ENCODE results near the gene ZNF469. TPM values are rescaled to one million over a fixed set of nuclear protein-coding genes. Genes with fewer than 3 reads are reported as not detected.

The ZNF469 gene
- total and polyA plus RNA-seq, 8 donors = 0.14 to 2.0 (median 0.34) TPM

- Histone ChIP-seq H3K27ac (no peak overlapping the region), H3K36me3 (no peaks in the 10 kb centered on the region), H3K9me3 (no peaks in the 10 kb centered on the region), H3K4me1 (no peaks in the 10 kb centered on the region), H3K27me3 (no peaks in the 10 kb centered on the region), H3K4me3 (no peak overlapping the region)
- no peak for ATAC-seq
- intact Hi-C loops (cut with DNase I) = no loop called here
- 80% methylated on average over 7 of the region's 7 CpGs for WGBS, 2 donors
- FAIRE-seq = no peak
- no peak for TF ChIP-seq CTCF (IDR thresholded peaks at IDR 0.05)
- DNase-seq = peak in 1 of 6 donors; percentile 1
These were observed 2.1 kb upstream of the ZNF469 start for GRCh38 chr16:88380619-88381018.

GRCh38 chr16:88381820-88382451 lies 823 bp upstream of the ZNF469 start:
- no peak for FAIRE-seq
- no peaks in the 10 kb centered on the region for H3K9me3 ChIP-seq
- DNase-seq = peak in 2 of 6 donors; percentile 9 to 40
- no peaks in the 10 kb centered on the region for H3K4me1 ChIP-seq
- intact Hi-C loops (cut with DNase I) = no loop called here
- no peak for TF ChIP-seq CTCF (IDR thresholded peaks at IDR 0.05)
- ATAC-seq = no peak
- no peaks in the 10 kb centered on the region for H3K36me3 ChIP-seq
- no peak overlapping the region for H3K27ac ChIP-seq
- no peak overlapping the region for H3K4me3 ChIP-seq
- H3K27me3 ChIP-seq = no peaks in the 10 kb centered on the region
- WGBS, 2 donors = 77 to 82% methylated on average over 21 of the region's 21 CpGs

- no peak for FAIRE-seq
- 2% methylated on average over 60 to 94 of the region's 94 CpGs for WGBS, 2 donors
- Histone ChIP-seq H3K27me3 (no peaks in the 10 kb centered on the region), H3K4me1 (no peaks in the 10 kb centered on the region), H3K9me3 (no peaks in the 10 kb centered on the region), H3K27ac (no peak overlapping the region), H3K4me3 (peak overlapping the region in 2 of 4 donors; percentile 23 to 30), H3K36me3 (no peaks in the 10 kb centered on the region)
- peak in 2 of 4 donors; percentile 17 to 32 for TF ChIP-seq CTCF (IDR thresholded peaks at IDR 0.05)
- intact Hi-C loops (cut with DNase I) = no loop called here
- ATAC-seq = peak in 3 of 4 donors; percentile 30 to 37 (median 36)
- peak in 3 of 6 donors; percentile 33 to 71 (median 49) for DNase-seq
These were observed 852 bp downstream of the ZNF469 start for GRCh38 chr16:88383401-88384221.

- intact Hi-C loops (cut with DNase I) = no loop called here
- ATAC-seq = no peak
- FAIRE-seq = no peak
- Histone ChIP-seq H3K27me3 (no peaks in the 10 kb centered on the region), H3K4me1 (no peaks in the 10 kb centered on the region), H3K4me3 (no peak overlapping the region), H3K36me3 (no peaks in the 10 kb centered on the region), H3K27ac (no peak overlapping the region), H3K9me3 (no peaks in the 10 kb centered on the region)
- 61 to 72% methylated on average over 17 to 18 of the region's 18 CpGs for WGBS, 2 donors
- DNase-seq = peak in 2 of 6 donors; percentile 15 to 43
- TF ChIP-seq CTCF (IDR thresholded peaks at IDR 0.05) = no peak
These were observed 1.7 kb downstream of the ZNF469 start for GRCh38 chr16:88384222-88385111.
